OCI-LY1 (cell line): ENCODE measurements around the gene RET.

Experiments
- CTCF ChIP-seq: fragments of 200-600 bp; sonication (generic), shearing (Covaris generic); IDR thresholded peaks from 2 replicates; pipeline ENCODE4 v1.5.1; 2017; ENCODE audit warnings: mild to moderate bottlenecking, antibody characterized with exemption, low read length, moderate library complexity, mixed read lengths
- EZH2 ChIP-seq: fragments of 200-600 bp; sonication (generic), shearing (Covaris generic); IDR thresholded peaks from 2 replicates; pipeline ENCODE4 v1.8.0; 2017; ENCODE audit warnings: borderline replicate concordance, mixed run types, mild to moderate bottlenecking, antibody characterized with exemption, low read length, moderate library complexity, mixed read lengths

GRCh38 chr10:43099928-43100327 is 23.1 kb downstream of the RET start:
- TF ChIP-seq CTCF: no peak
- no peak for TF ChIP-seq EZH2
